ENCODE results near the gene LGALS9B.
"Not testable (repeated sequence)": the region's sequence is repeated elsewhere in the genome, so short reads cannot be mapped to it uniquely, and the experiment has no call there.

- not testable (repeated sequence) for TF ChIP-seq CTCF (IDR thresholded peaks at IDR 0.05 in 4 of 5, conservative IDR thresholded peaks at IDR 0.05 in 1 of 5); POLR2A (IDR thresholded peaks at IDR 0.05)
Measured at GRCh38 chr17:20415479-20415878, 51.9 kb downstream of the LGALS9B start.
